GM12878 (cell line): Measurements from ENCODE around the gene PKN2.

ENCODE experiments used
- ATF3 ChIP-seq: IDR thresholded peaks from 2 replicates; pipeline ENCODE4 v1.6.1; 2011; ENCODE audit warnings: low read depth, mild to moderate bottlenecking, low read length, moderate library complexity, borderline replicate concordance; ENCODE audit errors: extremely low read depth
- CEBPB ChIP-seq, 2 experiments: fragments of 150-350 bp in 1 of 2; IDR thresholded peaks; 2 replicates each; pipeline ENCODE4 v1.6.1; 2012 to 2014; ENCODE audit warnings: low read depth in 2 of 2, low read length in 2 of 2, borderline replicate concordance in 1 of 2, inconsistent platforms in 1 of 2
- CHD2 ChIP-seq: IDR thresholded peaks from 2 replicates; pipeline ENCODE4 v1.6.1; 2011; ENCODE audit warnings: low read depth, low read length, improper control_type of control experiment, borderline replicate concordance
- EZH2 ChIP-seq: IDR thresholded peaks from 2 replicates; pipeline ENCODE4 v1.6.1; 2012; ENCODE audit warnings: low read depth, mild to moderate bottlenecking, control low read depth, inconsistent platforms, low read length, borderline replicate concordance; ENCODE audit not compliant: control insufficient read depth
- FOS ChIP-seq: IDR thresholded peaks from 3 replicates; pipeline ENCODE4 v1.6.1; 2011; ENCODE audit warnings: borderline replicate concordance; ENCODE audit not compliant: insufficient read length; ENCODE audit errors: extremely low read depth
- MTA3 ChIP-seq: IDR thresholded peaks from 2 replicates; pipeline ENCODE4 v1.6.1; 2012; ENCODE audit warnings: low read length, inconsistent platforms, borderline replicate concordance
- POLR2AphosphoS5 ChIP-seq: IDR thresholded peaks from 2 replicates; pipeline ENCODE4 v1.6.1; 2011; ENCODE audit warnings: mild to moderate bottlenecking, low read length, inconsistent platforms
- SMC3 ChIP-seq: IDR thresholded peaks from 2 replicates; pipeline ENCODE4 v1.6.1; 2011; ENCODE audit warnings: low read length, improper control_type of control experiment, borderline replicate concordance
- ZBTB33 ChIP-seq: fragments of 450-650 bp; IDR thresholded peaks from 2 replicates; pipeline ENCODE4 v1.6.1; 2017; ENCODE audit warnings: mild to moderate bottlenecking
- TF ChIP-seq, protein P1 (sequence below): IDR thresholded peaks from 2 replicates; pipeline ENCODE4 v1.6.1; 2011; ENCODE audit warnings: mild to moderate bottlenecking, low read depth, low read length, moderate library complexity; ENCODE audit not compliant: insufficient replicate concordance
- TF ChIP-seq, protein P2 (sequence below), 3 experiments: IDR thresholded peaks in 2 of 3; conservative IDR thresholded peaks in 1 of 3; 2 replicates each; pipeline ENCODE4 v1.5.1; 2011; ENCODE audit warnings: low read depth in 3 of 3, low read length in 3 of 3, mild to moderate bottlenecking in 3 of 3, control low read depth in 2 of 3, moderate library complexity in 2 of 3, inconsistent platforms in 1 of 3, mixed read lengths in 1 of 3; ENCODE audit not compliant: control insufficient read depth in 2 of 3, insufficient read depth in 1 of 3; ENCODE audit errors: extremely low read depth in 1 of 3
- TF ChIP-seq, protein P3 (sequence below): IDR thresholded peaks from 2 replicates; pipeline ENCODE4 v1.6.1; 2012; ENCODE audit warnings: mild to moderate bottlenecking, low read depth, low read length

DNA sequence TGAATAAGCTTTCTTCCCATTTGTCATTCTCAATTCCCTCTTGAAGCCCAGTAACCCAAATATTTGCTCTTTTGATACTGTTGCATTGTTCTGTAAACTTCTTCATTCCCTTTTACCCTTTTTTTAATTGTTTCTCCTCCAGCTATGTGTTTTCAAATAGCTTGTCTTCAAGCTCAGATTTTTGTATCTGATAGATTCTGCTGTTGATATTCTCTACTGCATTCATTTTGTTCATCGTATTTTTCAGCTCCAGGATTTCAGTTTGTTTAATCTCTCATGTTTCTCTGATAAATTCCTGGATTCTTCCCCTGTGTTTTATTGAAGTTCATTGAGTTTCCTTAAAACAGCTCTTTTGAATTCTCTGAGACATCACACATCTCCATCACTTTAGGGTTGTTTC is 51.8 kb downstream of the PKN2 start:
- TF ChIP-seq ZBTB33 (no peak), POLR2AphosphoS5 (no peak), SMC3 (no peak), CHD2 (no peak), CEBPB (IDR thresholded peaks at IDR 0.05; ENCODE audit: borderline replicate concordance in 1 of 2, low read depth in 2 of 2, low read length in 2 of 2) (no peak), ATF3 (no peak), MTA3 (no peak), FOS (no peak), EZH2 (no peak)
- TF ChIP-seq, protein P1, sequence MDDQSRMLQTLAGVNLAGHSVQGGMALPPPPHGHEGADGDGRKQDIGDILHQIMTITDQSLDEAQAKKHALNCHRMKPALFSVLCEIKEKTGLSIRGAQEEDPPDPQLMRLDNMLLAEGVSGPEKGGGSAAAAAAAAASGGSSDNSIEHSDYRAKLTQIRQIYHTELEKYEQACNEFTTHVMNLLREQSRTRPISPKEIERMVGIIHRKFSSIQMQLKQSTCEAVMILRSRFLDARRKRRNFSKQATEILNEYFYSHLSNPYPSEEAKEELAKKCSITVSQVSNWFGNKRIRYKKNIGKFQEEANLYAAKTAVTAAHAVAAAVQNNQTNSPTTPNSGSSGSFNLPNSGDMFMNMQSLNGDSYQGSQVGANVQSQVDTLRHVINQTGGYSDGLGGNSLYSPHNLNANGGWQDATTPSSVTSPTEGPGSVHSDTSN: no peak
- TF ChIP-seq, protein P2, sequence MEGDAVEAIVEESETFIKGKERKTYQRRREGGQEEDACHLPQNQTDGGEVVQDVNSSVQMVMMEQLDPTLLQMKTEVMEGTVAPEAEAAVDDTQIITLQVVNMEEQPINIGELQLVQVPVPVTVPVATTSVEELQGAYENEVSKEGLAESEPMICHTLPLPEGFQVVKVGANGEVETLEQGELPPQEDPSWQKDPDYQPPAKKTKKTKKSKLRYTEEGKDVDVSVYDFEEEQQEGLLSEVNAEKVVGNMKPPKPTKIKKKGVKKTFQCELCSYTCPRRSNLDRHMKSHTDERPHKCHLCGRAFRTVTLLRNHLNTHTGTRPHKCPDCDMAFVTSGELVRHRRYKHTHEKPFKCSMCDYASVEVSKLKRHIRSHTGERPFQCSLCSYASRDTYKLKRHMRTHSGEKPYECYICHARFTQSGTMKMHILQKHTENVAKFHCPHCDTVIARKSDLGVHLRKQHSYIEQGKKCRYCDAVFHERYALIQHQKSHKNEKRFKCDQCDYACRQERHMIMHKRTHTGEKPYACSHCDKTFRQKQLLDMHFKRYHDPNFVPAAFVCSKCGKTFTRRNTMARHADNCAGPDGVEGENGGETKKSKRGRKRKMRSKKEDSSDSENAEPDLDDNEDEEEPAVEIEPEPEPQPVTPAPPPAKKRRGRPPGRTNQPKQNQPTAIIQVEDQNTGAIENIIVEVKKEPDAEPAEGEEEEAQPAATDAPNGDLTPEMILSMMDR (IDR thresholded peaks at IDR 0.05 in 2 of 3, conservative IDR thresholded peaks at IDR 0.05 in 1 of 3; ENCODE audit: control insufficient read depth in 2 of 3, extremely low read depth in 1 of 3, insufficient read depth in 1 of 3, low read depth in 3 of 3, low read length in 3 of 3): no peak
- TF ChIP-seq, protein P3, sequence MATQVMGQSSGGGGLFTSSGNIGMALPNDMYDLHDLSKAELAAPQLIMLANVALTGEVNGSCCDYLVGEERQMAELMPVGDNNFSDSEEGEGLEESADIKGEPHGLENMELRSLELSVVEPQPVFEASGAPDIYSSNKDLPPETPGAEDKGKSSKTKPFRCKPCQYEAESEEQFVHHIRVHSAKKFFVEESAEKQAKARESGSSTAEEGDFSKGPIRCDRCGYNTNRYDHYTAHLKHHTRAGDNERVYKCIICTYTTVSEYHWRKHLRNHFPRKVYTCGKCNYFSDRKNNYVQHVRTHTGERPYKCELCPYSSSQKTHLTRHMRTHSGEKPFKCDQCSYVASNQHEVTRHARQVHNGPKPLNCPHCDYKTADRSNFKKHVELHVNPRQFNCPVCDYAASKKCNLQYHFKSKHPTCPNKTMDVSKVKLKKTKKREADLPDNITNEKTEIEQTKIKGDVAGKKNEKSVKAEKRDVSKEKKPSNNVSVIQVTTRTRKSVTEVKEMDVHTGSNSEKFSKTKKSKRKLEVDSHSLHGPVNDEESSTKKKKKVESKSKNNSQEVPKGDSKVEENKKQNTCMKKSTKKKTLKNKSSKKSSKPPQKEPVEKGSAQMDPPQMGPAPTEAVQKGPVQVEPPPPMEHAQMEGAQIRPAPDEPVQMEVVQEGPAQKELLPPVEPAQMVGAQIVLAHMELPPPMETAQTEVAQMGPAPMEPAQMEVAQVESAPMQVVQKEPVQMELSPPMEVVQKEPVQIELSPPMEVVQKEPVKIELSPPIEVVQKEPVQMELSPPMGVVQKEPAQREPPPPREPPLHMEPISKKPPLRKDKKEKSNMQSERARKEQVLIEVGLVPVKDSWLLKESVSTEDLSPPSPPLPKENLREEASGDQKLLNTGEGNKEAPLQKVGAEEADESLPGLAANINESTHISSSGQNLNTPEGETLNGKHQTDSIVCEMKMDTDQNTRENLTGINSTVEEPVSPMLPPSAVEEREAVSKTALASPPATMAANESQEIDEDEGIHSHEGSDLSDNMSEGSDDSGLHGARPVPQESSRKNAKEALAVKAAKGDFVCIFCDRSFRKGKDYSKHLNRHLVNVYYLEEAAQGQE: no peak
